Measurements from ENCODE around the gene STOML1.
"Not testable (repeated sequence)": the region's sequence is repeated elsewhere in the genome, so short reads cannot be mapped to it uniquely, and the experiment has no call there.

The STOML1 gene

GRCh38 chr15:73944161-73945129 lies 47.6 kb downstream of the STOML1 start:
- no peak for DNase-seq

- no peak for DNase-seq
Observed at GRCh38 chr15:73942751-73943270, 49.3 kb downstream of the STOML1 start.

- no peak for DNase-seq
Observed at GRCh38 chr15:73941871-73942635, 50.0 kb downstream of the STOML1 start.

GRCh38 chr15:73941449-73941848 lies 50.6 kb downstream of the STOML1 start:
- no peak for DNase-seq

GRCh38 chr15:73941044-73941443 lies 51.1 kb downstream of the STOML1 start:
- no peak for DNase-seq

- DNase-seq: no peak
Observed at GRCh38 chr15:73940061-73940981, 51.8 kb downstream of the STOML1 start.

GRCh38 chr15:73939138-73939537 lies 53.0 kb downstream of the STOML1 start:
- no peak for DNase-seq

GRCh38 chr15:73938516-73938915 lies 53.6 kb downstream of the STOML1 start:
- DNase-seq: not testable (repeated sequence)

DNA sequence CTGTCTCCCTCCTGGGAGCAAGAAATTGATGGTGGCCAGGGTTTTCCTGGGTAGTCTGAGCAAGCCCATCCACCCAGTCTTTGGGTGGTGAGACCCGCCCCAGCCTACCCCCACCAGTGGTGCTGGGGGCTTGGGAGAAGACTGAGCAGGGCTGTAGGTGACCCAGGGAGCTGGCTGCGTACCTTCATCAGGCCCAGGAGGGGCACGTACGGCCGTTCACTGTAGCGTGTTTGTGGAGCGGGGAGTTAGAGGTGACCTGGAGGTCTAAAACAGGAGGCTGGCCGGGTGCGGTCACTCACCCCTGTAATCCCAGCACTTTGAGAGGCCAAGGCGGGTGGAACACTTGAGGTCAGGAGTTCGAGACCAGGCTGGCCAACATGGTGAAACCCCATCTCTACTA lies 54.4 kb downstream of the STOML1 start:
- no peak for DNase-seq

- DNase-seq: no peak
Observed at GRCh38 chr15:73937296-73937695, 54.8 kb downstream of the STOML1 start.

DNA sequence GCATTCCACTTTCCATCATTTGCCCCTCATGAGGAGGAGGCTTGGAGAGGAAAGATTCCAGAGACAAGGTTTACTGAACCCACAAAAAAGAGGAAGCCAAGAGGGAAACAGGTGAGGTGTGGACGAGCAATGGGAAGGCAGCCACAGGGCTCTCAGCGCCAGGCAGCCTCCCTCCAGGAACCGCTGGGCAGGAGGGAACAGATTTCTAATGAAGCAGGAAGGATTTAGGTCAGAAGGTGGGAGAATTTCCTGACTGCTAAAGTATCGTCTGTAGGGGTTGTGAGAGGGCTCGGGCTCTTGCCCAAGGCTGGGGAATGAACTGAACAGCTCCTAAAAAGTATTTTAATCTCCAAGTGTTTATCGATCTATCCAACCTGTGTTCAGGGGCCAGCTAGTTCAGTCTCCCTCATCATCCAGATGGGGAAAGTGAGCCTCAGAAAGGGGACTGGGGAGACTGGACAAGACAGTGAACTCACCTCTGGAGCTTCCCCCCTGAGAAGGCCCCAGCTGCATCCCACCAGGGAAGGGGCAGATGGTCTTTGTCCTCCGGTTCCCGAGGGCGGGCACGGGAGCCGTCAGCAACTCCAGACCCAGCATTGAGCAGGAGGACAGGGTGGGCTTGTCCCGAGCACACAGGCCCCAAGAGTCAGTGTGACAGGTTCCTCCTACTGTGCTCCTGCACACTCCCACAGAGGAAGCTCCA lies 55.4 kb downstream of the STOML1 start:
- no peak for DNase-seq

DNA sequence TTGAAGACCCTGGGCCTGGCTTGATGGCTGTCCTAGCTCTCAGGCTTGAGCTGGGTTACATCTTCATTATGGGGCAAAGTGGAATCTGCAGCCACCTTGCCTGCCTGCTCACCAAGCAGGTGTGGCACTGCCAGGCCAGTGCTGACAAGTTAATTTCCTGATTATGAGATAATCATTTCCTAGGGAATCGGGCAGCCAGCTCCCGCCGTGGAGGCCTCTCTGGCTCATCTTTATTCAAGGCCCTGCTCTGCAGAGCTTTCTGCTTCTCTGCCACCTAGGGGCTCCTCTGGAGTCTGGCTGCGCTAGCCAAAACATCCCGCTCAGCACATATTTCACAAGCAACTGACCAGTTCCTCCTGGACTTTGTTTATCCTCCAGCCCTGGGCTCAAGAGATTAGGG lies 55.9 kb downstream of the STOML1 start:
- no peak for DNase-seq

GRCh38 chr15:73935547-73935946 lies 56.5 kb downstream of the STOML1 start:
- no peak for DNase-seq

DNA sequence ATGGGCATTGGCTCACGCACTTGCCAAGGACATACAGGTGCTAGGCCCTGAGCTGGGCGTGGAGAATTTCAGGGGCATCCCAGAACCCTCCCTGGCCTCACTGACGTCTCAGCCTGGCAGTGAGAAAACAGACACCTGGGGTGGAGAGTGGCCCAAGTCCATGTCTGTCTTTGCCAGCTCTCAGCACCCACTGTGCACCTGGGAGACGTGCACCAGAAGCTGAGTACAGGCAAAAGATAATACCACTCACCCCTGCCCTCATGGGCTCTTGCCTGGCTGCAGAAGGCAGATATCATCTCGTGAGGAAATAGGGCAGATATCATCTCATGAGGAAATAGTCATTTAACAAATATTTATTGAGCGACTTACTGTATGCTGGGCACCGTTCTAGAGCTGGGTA lies 57.8 kb downstream of the STOML1 start:
- DNase-seq: no peak

GRCh38 chr15:73932381-73933191 lies 59.5 kb downstream of the STOML1 start:
- no peak for DNase-seq

DNA sequence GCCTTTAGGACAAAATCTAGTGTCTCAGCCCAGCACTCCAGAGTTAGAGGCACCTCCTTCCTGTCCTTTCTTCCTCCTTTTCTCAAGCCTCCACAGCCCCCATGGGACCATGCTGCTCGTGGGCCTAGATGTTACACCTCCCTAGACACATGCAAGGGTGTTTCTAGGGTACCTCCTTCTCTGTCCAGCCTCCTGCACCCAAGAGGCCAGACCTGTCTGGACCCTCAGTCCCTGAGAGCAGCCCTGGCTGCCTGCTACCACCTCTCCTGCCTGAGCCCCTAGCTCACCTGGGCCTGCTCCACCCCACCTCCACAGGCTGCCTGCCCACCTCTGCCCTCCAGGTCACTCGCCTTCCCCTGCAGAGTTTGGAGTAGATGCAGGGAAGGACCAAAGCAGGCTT lies 60.7 kb downstream of the STOML1 start:
- no peak for DNase-seq

DNA sequence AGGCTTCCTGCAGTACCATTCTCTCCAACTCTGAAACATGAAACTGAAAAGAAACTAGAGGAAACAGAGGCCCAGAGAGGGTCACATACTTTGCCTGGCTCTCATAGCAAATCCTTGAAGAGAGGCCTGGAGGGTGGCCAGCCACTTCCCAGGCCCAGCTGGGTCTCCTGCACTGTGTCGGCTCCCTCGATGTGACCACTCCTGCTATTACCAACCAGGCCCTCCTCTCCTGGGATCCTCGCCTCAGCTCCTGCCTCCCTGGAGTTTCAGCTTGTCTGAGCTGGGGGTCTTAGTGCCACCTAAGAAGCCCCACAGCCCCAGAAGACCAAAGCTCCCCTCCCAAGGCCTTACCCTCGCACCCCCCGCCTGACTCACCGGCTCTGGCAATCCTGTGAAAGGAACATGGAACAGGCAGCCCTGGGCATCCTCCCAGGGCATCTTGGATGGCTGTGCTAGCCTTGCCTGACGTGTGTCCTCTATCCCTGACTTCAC lies 61.3 kb downstream of the STOML1 start:
- no peak for DNase-seq

GRCh38 chr15:73930371-73930770 lies 61.7 kb downstream of the STOML1 start:
- DNase-seq: no peak

DNA sequence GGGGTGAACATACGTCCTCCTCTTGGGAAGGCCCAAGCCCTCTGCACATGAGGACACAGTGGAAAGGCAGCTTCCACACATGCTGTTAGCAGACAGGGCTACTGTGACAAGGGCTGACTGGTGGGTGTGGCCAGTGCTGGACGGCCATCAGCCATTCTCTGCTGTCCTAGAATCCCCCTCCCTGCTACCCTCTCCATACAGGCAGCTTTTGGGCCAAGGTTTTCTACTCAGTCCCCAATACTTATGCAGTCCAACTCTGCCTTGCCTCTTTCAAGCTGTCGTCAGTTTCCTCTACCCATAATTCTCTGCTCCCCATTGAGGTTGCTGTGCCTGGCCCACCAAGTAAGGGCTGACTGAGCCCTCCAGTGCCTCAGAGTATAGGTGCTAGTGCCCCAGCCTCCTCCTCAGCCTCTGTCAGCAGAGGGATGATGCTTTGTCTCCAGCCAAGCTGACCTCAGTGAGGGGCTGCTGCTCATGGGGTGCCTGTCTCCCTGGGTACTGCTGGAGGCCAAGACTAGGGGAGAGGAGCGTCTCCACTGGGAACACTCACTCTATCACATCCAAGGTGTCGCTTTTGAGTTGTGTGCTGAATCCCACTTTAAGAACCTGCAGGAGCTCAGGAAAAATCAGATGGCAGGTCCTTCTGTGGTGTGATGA lies 63.0 kb downstream of the STOML1 start:
- DNase-seq: no peak

All from NCI-H1436 (cell line).